Adrenal gland (tissue), 5 donors: ENCODE results near the gene CALHM4.

ENCODE experiments used
- CTCF ChIP-seq, 6 experiments: fragments of 450-650 bp in 4 of 6; fragments of 200-600 bp in 2 of 6; sonication (generic) in 1 of 6; IDR thresholded peaks; 1 replicate in 5 of 6; 2 replicates in 1 of 6; pipeline versions ENCODE4 v1.5.1 to v1.8.0; 2016 to 2021; ENCODE audit warnings: antibody characterized with exemption in 6 of 6, mild to moderate bottlenecking in 2 of 6, moderate library complexity in 1 of 6
- POLR2A ChIP-seq, 2 donors: fragments of 450-650 bp; IDR thresholded peaks; one replicate each; pipeline ENCODE4 v1.6.1; 2017; ENCODE audit warnings: antibody characterized with exemption in 2 of 2, mild to moderate bottlenecking in 2 of 2, moderate library complexity in 1 of 2
- donor health status: DM: no; HTN: no; CAD: no.

- no peak for TF ChIP-seq CTCF (IDR thresholded peaks at IDR 0.05)
- TF ChIP-seq POLR2A (IDR thresholded peaks at IDR 0.05), result no peak
Observed at GRCh38 chr6:116524236-116524635, 29.3 kb upstream of the CALHM4 start.
